ENCODE data around the gene MYO1C. TPM values are rescaled to one million over a fixed set of nuclear protein-coding genes. Genes with fewer than 3 reads are reported as not detected.
"Not testable (repeated sequence)": the region's sequence is repeated elsewhere in the genome, so short reads cannot be mapped to it uniquely, and the experiment has no call there.

Gene MYO1C
- 96.3 and 107 TPM in 2 replicates for total RNA-seq (2014; rRNA removed)
- polyA plus RNA-seq (2012): 216 TPM

GRCh38 chr17:1492249-1493206, at the start of gene MYO1C:
MYO1C (minus strand) TSS chr17:1492686; CDS start chr17:1492487, 199 bp downstream.
- no peak for DNase-seq (ENCODE audit: low read depth)

GRCh38 chr17:1541367-1541904, 49.0 kb upstream of the MYO1C start:
- no peak for DNase-seq (ENCODE audit: low read depth)

GRCh38 chr17:1539811-1540210, 47.3 kb upstream of the MYO1C start:
- no peak for DNase-seq (ENCODE audit: low read depth)

GRCh38 chr17:1535737-1536136, 43.3 kb upstream of the MYO1C start:
- no peak for DNase-seq (ENCODE audit: low read depth)

GRCh38 chr17:1533661-1534325, 41.3 kb upstream of the MYO1C start:
- no peak for DNase-seq (ENCODE audit: low read depth)

- no peak for DNase-seq (ENCODE audit: low read depth)
Observed at GRCh38 chr17:1532836-1533602, 40.5 kb upstream of the MYO1C start.

- no peak for DNase-seq (ENCODE audit: low read depth)
Observed at GRCh38 chr17:1529863-1530262, 37.4 kb upstream of the MYO1C start.

- DNase-seq (ENCODE audit: low read depth): not testable (repeated sequence)
Observed at GRCh38 chr17:1526876-1527275, 34.4 kb upstream of the MYO1C start.

GRCh38 chr17:1522626-1523025, 30.1 kb upstream of the MYO1C start:
- no peak for DNase-seq (ENCODE audit: low read depth)

- peak; percentile 79 for DNase-seq (ENCODE audit: low read depth)
Observed at GRCh38 chr17:1521086-1521640, 28.7 kb upstream of the MYO1C start.

- no peak for DNase-seq (ENCODE audit: low read depth)
Observed at GRCh38 chr17:1519678-1520077, 27.2 kb upstream of the MYO1C start.

- DNase-seq (ENCODE audit: low read depth): peak; percentile 73
Observed at GRCh38 chr17:1518410-1518809, 25.9 kb upstream of the MYO1C start.

- DNase-seq (ENCODE audit: low read depth): peak; percentile 96
Observed at GRCh38 chr17:1516388-1517161, 24.1 kb upstream of the MYO1C start, which contains the start of gene INPP5K. INPP5K (minus strand) TSS chr17:1516612; CDS start chr17:1516499, 113 bp downstream.

- DNase-seq (ENCODE audit: low read depth): peak; percentile 78
Observed at GRCh38 chr17:1515640-1516387, 23.3 kb upstream of the MYO1C start.

GRCh38 chr17:1512351-1512750, 19.9 kb upstream of the MYO1C start:
- no peak for DNase-seq (ENCODE audit: low read depth)

- DNase-seq (ENCODE audit: low read depth): no peak
Observed at GRCh38 chr17:1511756-1512321, 19.4 kb upstream of the MYO1C start.

- no peak for DNase-seq (ENCODE audit: low read depth)
Observed at GRCh38 chr17:1511290-1511689, 18.8 kb upstream of the MYO1C start.

- no peak for DNase-seq (ENCODE audit: low read depth)
Observed at GRCh38 chr17:1509290-1509881, 16.9 kb upstream of the MYO1C start.

GRCh38 chr17:1508709-1509108, 16.2 kb upstream of the MYO1C start:
- DNase-seq (ENCODE audit: low read depth): not testable (repeated sequence)
